ENCODE results near the gene PTGFRN.

DNA sequence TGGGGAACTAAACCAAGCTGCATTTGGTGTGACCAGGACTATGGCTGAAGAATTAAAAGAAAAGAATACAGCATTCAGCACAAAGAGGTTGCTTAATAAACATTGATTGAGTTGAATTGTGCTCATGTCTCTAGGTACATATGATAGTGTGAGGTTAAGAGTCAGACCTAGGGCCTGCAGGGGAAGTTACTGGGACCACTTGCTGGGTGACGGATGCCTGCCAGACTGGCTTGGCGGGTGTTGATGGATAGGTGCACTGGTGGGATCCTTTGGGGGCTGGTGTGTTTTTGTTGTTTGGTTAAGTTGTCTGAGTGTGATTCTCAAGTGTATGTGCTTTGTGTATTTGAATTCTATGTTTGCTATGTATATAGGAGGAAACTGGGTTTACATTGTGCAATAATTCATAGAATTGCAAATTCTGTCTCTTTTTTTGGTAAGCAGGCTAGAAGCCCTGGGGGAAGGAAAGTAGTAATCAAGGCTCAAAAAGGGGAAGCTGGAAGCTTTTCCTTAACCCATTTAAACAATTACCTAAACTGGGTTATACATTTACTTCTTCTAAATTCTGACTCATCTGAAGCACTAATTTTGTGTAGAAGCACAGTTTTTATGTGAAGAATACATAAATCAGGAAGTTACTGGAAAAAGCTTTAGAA lies 93.6 kb downstream of the PTGFRN start:
- no peak for TF ChIP-seq CTCF (IDR thresholded peaks at IDR 0.05)
- no peak for TF ChIP-seq POLR2A (IDR thresholded peaks at IDR 0.05)

Measured in sigmoid colon (tissue), 3 donors.